HepG2 (cell line): ENCODE measurements around the gene CENPB. TPM values are rescaled to one million over a fixed set of nuclear protein-coding genes. Genes with fewer than 3 reads are reported as not detected.
A peak's percentile ranks its signal among the peaks of the same experiment; 100 is the strongest.

Experiments
- BCL6 ChIP-seq: IDR thresholded peaks from 2 replicates; pipeline ENCODE4 v1.6.1; 2016; ENCODE audit warnings: missing genetic modification reagents, missing compliant biosample characterization
- FLYWCH1 ChIP-seq: sonication (generic); formaldehyde crosslinking; IDR thresholded peaks from 2 replicates; pipeline ENCODE4 v1.8.1; 2023; ENCODE audit warnings: mild to moderate bottlenecking, missing genetic modification reagents
- FOXP1 ChIP-seq, 2 experiments: fragments of 450-650 bp in 1 of 2; IDR thresholded peaks; 2 replicates each; pipeline ENCODE4 v1.6.1; 2017 to 2018; ENCODE audit warnings: antibody characterized with exemption in 1 of 2
- HOXA5 ChIP-seq: sonication (generic); formaldehyde crosslinking; IDR thresholded peaks from 2 replicates; pipeline ENCODE4 v1.4.0; 2020; ENCODE audit warnings: missing genetic modification reagents
- MAZ ChIP-seq, 2 experiments: sonication (generic) in 1 of 2; formaldehyde crosslinking in 1 of 2; IDR thresholded peaks; 2 replicates each; pipeline versions ENCODE4 v1.5.0 to v1.6.1; 2012 to 2020; ENCODE audit warnings: low read depth in 2 of 2, mild to moderate bottlenecking in 2 of 2, borderline replicate concordance in 1 of 2, improper control_type of control experiment in 1 of 2, low read length in 1 of 2, missing genetic modification reagents in 1 of 2, moderate library complexity in 1 of 2
- MEIS2 ChIP-seq: sonication (generic); formaldehyde crosslinking; IDR thresholded peaks from 2 replicates; pipeline ENCODE4 v1.9.0; 2021; ENCODE audit warnings: mild to moderate bottlenecking, missing genetic modification reagents
- NBN ChIP-seq: fragments of 450-650 bp; conservative IDR thresholded peaks from 2 replicates; pipeline ENCODE4 v1.6.1; 2017
- NFRKB ChIP-seq: fragments of 450-650 bp; IDR thresholded peaks from 2 replicates; pipeline ENCODE4 v1.6.1; 2017
- NKX3-1 ChIP-seq: sonication (generic); formaldehyde crosslinking; IDR thresholded peaks from 2 replicates; pipeline ENCODE4 v1.5.0; 2020; ENCODE audit warnings: missing genetic modification reagents
- PHF8 ChIP-seq: sonication (generic); formaldehyde crosslinking; IDR thresholded peaks from 2 replicates; pipeline ENCODE4 v1.5.0; 2020; ENCODE audit warnings: missing genetic modification reagents
- SOX6 ChIP-seq, 2 experiments: fragments of 450-650 bp in 1 of 2; sonication (generic) in 1 of 2; formaldehyde crosslinking in 1 of 2; IDR thresholded peaks; 2 replicates each; pipeline versions ENCODE4 v1.4.0 to v1.6.1; 2017 to 2020; ENCODE audit warnings: antibody characterized with exemption in 1 of 2, mild to moderate bottlenecking in 1 of 2, missing genetic modification reagents in 1 of 2
- ZFP37 ChIP-seq: sonication (generic); formaldehyde crosslinking; IDR thresholded peaks from 2 replicates; pipeline ENCODE4 v1.4.0; 2020; ENCODE audit warnings: missing genetic modification reagents, borderline replicate concordance
- ZKSCAN1 ChIP-seq: fragments of 150-350 bp; IDR thresholded peaks from 2 replicates; pipeline ENCODE4 v1.6.1; 2014; ENCODE audit warnings: low read length
- ZNF296 ChIP-seq: sonication (generic); formaldehyde crosslinking; conservative IDR thresholded peaks from 2 replicates; pipeline ENCODE4 v1.5.0; 2020; ENCODE audit warnings: mild to moderate bottlenecking, missing genetic modification reagents
- ZNF354B ChIP-seq: sonication (generic); formaldehyde crosslinking; IDR thresholded peaks from 2 replicates; pipeline ENCODE4 v1.8.0; 2022; ENCODE audit warnings: mild to moderate bottlenecking, missing genetic modification reagents
- ZNF484 ChIP-seq: sonication (generic); formaldehyde crosslinking; IDR thresholded peaks from 2 replicates; pipeline ENCODE4 v1.5.1; 2020; ENCODE audit warnings: mild to moderate bottlenecking, low read depth, missing genetic modification reagents, borderline replicate concordance
- ZNF737 ChIP-seq: sonication (generic); formaldehyde crosslinking; IDR thresholded peaks from 2 replicates; pipeline ENCODE4 v1.5.0; 2020; ENCODE audit warnings: missing genetic modification reagents, mild to moderate bottlenecking, borderline replicate concordance
- ZNF768 ChIP-seq: sonication (generic); formaldehyde crosslinking; IDR thresholded peaks from 2 replicates; pipeline ENCODE4 v1.4.0; 2020; ENCODE audit warnings: missing genetic modification reagents
- ZNF782 ChIP-seq: sonication (generic); formaldehyde crosslinking; IDR thresholded peaks from 2 replicates; pipeline ENCODE4 v1.4.0; 2020; ENCODE audit warnings: missing genetic modification reagents, mild to moderate bottlenecking, borderline replicate concordance
- ZNF850 ChIP-seq: sonication (generic); formaldehyde crosslinking; conservative IDR thresholded peaks from 2 replicates; pipeline ENCODE4 v1.9.0; 2021; ENCODE audit warnings: mild to moderate bottlenecking, missing genetic modification reagents
- ZSCAN20 ChIP-seq: sonication (generic); formaldehyde crosslinking; IDR thresholded peaks from 2 replicates; pipeline ENCODE4 v1.4.0; 2020; ENCODE audit warnings: missing genetic modification reagents, mild to moderate bottlenecking, borderline replicate concordance
- polyA plus RNA-seq, 8 experiments: library from polyadenylated mRNA; depleted of rRNA in 3 of 8; stranded (reverse) in 7 of 8; unstranded in 1 of 8; fragments of >200 nt; fragmentation: Illumina TruSeq in 4 of 8; extraction: Trizol in 4 of 8; gene quantifications; 2 replicates each; pipeline versions ENCODE4 v1.2.1 to v1.2.3, GENCODE V29; 2011 to 2016; ENCODE audit warnings: low read depth in 4 of 8, missing spikeins in 1 of 8, mixed read lengths in 1 of 8; ENCODE audit not compliant: insufficient read depth in 1 of 8
- total RNA-seq, 5 experiments: library from RNA; depleted of rRNA; stranded (reverse); fragments of >200 nt; fragmentation: Illumina TruSeq; extraction: Trizol; gene quantifications; 2 replicates each; pipeline ENCODE4 v1.2.3, GENCODE V29; 2016; ENCODE audit warnings: low read depth in 1 of 5
- TF ChIP-seq, protein P1 (sequence below): sonication (generic); formaldehyde crosslinking; IDR thresholded peaks from 2 replicates; pipeline ENCODE4 v1.4.0; 2020; ENCODE audit warnings: missing genetic modification reagents
- TF ChIP-seq, protein P2 (sequence below): sonication (generic); formaldehyde crosslinking; IDR thresholded peaks from 2 replicates; pipeline ENCODE4 v1.5.1; 2020; ENCODE audit warnings: missing genetic modification reagents, mild to moderate bottlenecking, borderline replicate concordance

The CENPB gene
- total and polyA plus RNA-seq, 2 of the 13 experiments (the other 11 are each of a cell fraction or from before 2014, with no cell fraction given), result 10.4 to 54.5 TPM

DNA sequence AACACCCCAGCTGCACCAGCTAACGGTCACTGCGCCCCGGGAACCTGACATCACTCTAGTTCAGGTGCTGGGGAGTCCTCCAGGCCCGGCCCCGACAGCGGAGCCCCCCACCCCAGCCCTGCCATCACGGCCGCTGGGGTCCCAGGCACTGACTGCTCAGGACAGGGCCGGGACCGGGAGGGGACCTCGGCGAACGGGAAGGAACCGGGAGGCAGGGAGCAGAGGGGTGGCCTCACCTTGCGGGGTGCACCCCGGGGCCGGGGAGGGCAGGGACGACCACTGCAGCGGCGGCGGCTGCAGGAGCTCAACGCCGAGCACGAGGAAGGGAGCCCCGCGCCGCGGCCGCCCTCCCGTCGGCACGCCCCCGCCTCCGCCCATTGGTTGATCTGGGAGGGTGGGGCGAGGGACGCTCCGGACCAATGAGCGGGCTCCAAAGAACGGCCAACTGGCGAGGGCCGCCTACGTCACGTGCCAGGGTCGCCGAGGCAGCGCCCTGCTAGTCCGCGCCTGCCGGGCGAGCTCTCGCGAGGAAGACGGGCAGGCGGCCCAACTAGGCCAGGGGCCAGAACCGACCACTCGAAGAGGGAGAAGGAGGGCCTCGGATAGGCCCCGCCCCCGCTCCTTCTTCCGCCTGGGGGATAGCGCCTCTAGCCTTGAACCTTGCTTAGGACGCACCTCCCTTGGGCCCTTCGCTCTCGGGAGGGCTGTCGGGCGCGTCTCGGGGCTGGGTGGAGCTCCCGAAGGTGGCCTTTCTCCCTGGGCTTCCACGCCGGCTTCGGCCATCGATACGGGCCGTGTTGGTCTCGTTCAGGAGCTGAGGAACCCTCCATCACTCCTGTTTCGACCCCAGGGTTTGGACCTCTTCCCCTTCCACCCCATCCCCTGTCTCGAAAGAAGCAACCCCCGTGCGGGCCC lies 18.9 kb downstream of the CENPB start, which contains the start of gene ADISSP (continued):
- TF ChIP-seq ZKSCAN1, result no peak
- TF ChIP-seq ZNF850 (CRISPR knock-in tag), result no peak; the same call in 1 of the 2 replicates
- TF ChIP-seq, protein P1, sequence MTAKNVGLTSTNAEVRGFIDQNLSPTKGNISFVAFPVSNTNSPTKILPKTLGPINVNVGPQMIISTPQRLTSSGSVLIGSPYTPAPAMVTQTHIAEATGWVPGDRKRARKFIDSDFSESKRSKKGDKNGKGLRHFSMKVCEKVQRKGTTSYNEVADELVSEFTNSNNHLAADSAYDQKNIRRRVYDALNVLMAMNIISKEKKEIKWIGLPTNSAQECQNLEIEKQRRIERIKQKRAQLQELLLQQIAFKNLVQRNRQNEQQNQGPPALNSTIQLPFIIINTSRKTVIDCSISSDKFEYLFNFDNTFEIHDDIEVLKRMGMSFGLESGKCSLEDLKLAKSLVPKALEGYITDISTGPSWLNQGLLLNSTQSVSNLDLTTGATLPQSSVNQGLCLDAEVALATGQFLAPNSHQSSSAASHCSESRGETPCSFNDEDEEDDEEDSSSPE (CRISPR knock-in tag), result peak; percentile 96
- peak; percentile 6 for TF ChIP-seq ZNF354B
- TF ChIP-seq NKX3-1 (CRISPR knock-in tag), result peak; percentile 86
- TF ChIP-seq ZSCAN20, result 0 out of 2 replicates have a peak, but pooled peaks have one; percentile 78
- no peak; the same call in 1 of the 2 replicates for TF ChIP-seq ZNF768 (CRISPR knock-in tag)
- peak; percentile 86 for TF ChIP-seq MAZ (IDR thresholded peaks at IDR 0.05; ENCODE audit: borderline replicate concordance, low read depth, low read length)
- peak; percentile 90 for TF ChIP-seq MAZ (CRISPR knock-in tag; IDR thresholded peaks at IDR 0.05; ENCODE audit: low read depth)
- no peak for TF ChIP-seq NBN
- TF ChIP-seq BCL6 (CRISPR knock-in tag), result peak; percentile 43; the same call in 1 of the 2 replicates
- TF ChIP-seq ZNF484 (CRISPR knock-in tag), result no peak; the same call in 1 of the 2 replicates
- TF ChIP-seq ZNF782 (CRISPR knock-in tag), result peak; percentile 92
- TF ChIP-seq FOXP1 (IDR thresholded peaks at IDR 0.05), result no peak
- no peak for TF ChIP-seq FOXP1 (CRISPR knock-in tag; IDR thresholded peaks at IDR 0.05)
- peak; percentile 90; the same call in 1 of the 2 replicates for TF ChIP-seq HOXA5
- peak; percentile 81 for TF ChIP-seq MEIS2 (CRISPR knock-in tag)
- no peak for TF ChIP-seq NFRKB
- TF ChIP-seq ZNF296, result peak; percentile 63; the same call in 1 of the 2 replicates
- TF ChIP-seq ZNF737, result no peak
- TF ChIP-seq ZFP37 (CRISPR knock-in tag), result peak; percentile 91
- peak; percentile 68; the same call in 1 of the 2 replicates for TF ChIP-seq FLYWCH1 (CRISPR knock-in tag)
- TF ChIP-seq PHF8 (CRISPR knock-in tag), result peak; percentile 87
- no peak for TF ChIP-seq SOX6 (IDR thresholded peaks at IDR 0.05)
- TF ChIP-seq SOX6 (CRISPR knock-in tag; IDR thresholded peaks at IDR 0.05), result peak; percentile 68
- TF ChIP-seq, protein P2, sequence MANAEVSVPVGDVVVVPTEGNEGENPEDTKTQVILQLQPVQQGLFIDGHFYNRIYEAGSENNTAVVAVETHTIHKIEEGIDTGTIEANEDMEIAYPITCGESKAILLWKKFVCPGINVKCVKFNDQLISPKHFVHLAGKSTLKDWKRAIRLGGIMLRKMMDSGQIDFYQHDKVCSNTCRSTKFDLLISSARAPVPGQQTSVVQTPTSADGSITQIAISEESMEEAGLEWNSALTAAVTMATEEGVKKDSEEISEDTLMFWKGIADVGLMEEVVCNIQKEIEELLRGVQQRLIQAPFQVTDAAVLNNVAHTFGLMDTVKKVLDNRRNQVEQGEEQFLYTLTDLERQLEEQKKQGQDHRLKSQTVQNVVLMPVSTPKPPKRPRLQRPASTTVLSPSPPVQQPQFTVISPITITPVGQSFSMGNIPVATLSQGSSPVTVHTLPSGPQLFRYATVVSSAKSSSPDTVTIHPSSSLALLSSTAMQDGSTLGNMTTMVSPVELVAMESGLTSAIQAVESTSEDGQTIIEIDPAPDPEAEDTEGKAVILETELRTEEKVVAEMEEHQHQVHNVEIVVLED (CRISPR knock-in tag), result peak; percentile 82
